Omental fat pad (tissue), 4 donors: Measurements from ENCODE around the gene WDR48. TPM values are rescaled to one million over a fixed set of nuclear protein-coding genes. Genes with fewer than 3 reads are reported as not detected.

Experiments used
- ATAC-seq: fragments of 150-250 bp; one replicate; pipeline ENCODE4 v1.9.1; 2016; ENCODE audit warnings: mild to moderate bottlenecking, moderate library complexity; ENCODE audit not compliant: low FRiP score
- DNase-seq: peaks from one replicate; pipeline ENCODE4 v3.0.0-alpha.2; 2019; ENCODE audit warnings: low spot score
- CTCF ChIP-seq, 3 donors: fragments of 450-650 bp; IDR thresholded peaks; one replicate each; pipeline ENCODE4 v1.5.1; 2016 to 2017; ENCODE audit warnings: antibody characterized with exemption in 3 of 3, mild to moderate bottlenecking in 3 of 3, moderate library complexity in 2 of 3
- total RNA-seq, 4 donors: library from RNA; depleted of rRNA; stranded (reverse); fragments of >200 nt; gene quantifications; one replicate each; pipeline ENCODE4 v1.1.0, GENCODE V29; 2016

Gene WDR48
- total RNA-seq, 4 donors from 2014 or later: 16.7 to 37.2 (median 22.7) TPM

GRCh38 chr3:39099738-39100499 lies 48.1 kb downstream of the WDR48 start:
- no peak for TF ChIP-seq CTCF (IDR thresholded peaks at IDR 0.05)
- no peak for ATAC-seq
- no peak for DNase-seq

GRCh38 chr3:39100500-39100886 lies 48.7 kb downstream of the WDR48 start:
- no peak for TF ChIP-seq CTCF (IDR thresholded peaks at IDR 0.05)
- no peak for DNase-seq
- no peak for ATAC-seq

GRCh38 chr3:39101022-39101689 lies 49.3 kb downstream of the WDR48 start:
- no peak for TF ChIP-seq CTCF (IDR thresholded peaks at IDR 0.05)
- ATAC-seq (no peak), DNase-seq (no peak)

- TF ChIP-seq CTCF (IDR thresholded peaks at IDR 0.05): no peak
- ATAC-seq: no peak
- no peak for DNase-seq
Observed at GRCh38 chr3:39102504-39103323, 50.9 kb downstream of the WDR48 start.

GRCh38 chr3:39103324-39103693 lies 51.5 kb downstream of the WDR48 start:
- DNase-seq (no peak), ATAC-seq (no peak)
- no peak for TF ChIP-seq CTCF (IDR thresholded peaks at IDR 0.05)

- ATAC-seq (no peak), DNase-seq (no peak)
- TF ChIP-seq CTCF (IDR thresholded peaks at IDR 0.05): no peak
Observed at GRCh38 chr3:39103791-39104552, 52.2 kb downstream of the WDR48 start.
